Tibial artery (tissue), 4 donors: ENCODE results near the gene NR3C2.

ENCODE experiments used
- DNase-seq, 2 donors: peaks; one replicate each; pipeline ENCODE4 v3.0.0-alpha.2; 2019
- H3K27ac ChIP-seq, 2 donors: fragments of 200-600 bp; sonication (generic) in 1 of 2; 1 replicate in 1 of 2; 2 replicates in 1 of 2; pipeline ENCODE4 v1.5.1; 2018 to 2019; ENCODE audit warnings: mild to moderate bottlenecking in 1 of 2
- H3K27me3 ChIP-seq, 2 donors: fragments of 200-600 bp; sonication (generic) in 1 of 2; one replicate each; pipeline versions ENCODE4 v1.5.1 to v1.6.0; 2016 to 2019
- H3K36me3 ChIP-seq, 3 donors: fragments of 200-600 bp; sonication (generic) in 2 of 3; one replicate each; pipeline ENCODE4 v1.5.1; 2016 to 2019; ENCODE audit warnings: mild to moderate bottlenecking in 2 of 3
- H3K4me1 ChIP-seq, 4 donors: fragments of 200-600 bp; sonication (generic) in 2 of 4; 1 replicate in 3 of 4; 2 replicates in 1 of 4; pipeline ENCODE4 v1.5.1; 2016 to 2019
- H3K4me3 ChIP-seq, 2 donors: fragments of 200-600 bp; sonication (generic) in 1 of 2; 1 replicate in 1 of 2; 2 replicates in 1 of 2; pipeline ENCODE4 v1.5.1; 2018 to 2019; ENCODE audit warnings: mild to moderate bottlenecking in 2 of 2
- H3K9me3 ChIP-seq, 3 donors: fragments of 200-600 bp; sonication (generic) in 1 of 3; one replicate each; pipeline ENCODE4 v1.5.1; 2016 to 2019
- CTCF ChIP-seq, 2 experiments: fragments of 200-600 bp in 1 of 2; fragments of 450-650 bp in 1 of 2; IDR thresholded peaks; one replicate each; pipeline ENCODE4 v1.5.1; 2017 to 2019; ENCODE audit warnings: antibody characterized with exemption in 2 of 2, mild to moderate bottlenecking in 1 of 2, moderate library complexity in 1 of 2
- intact Hi-C: fragments of 100-400 bp; cut with DNase I; formaldehyde crosslinking; loops from one replicate; pipeline ENCODE4 v1.15.0; 2023; ENCODE audit warnings: low total_unique reads

The NR3C2 gene

GRCh38 chr4:148445860-148446330, 3.7 kb upstream of the NR3C2 start:
- Histone ChIP-seq H3K27me3 (no peaks in the 10 kb centered on the region), H3K36me3 (no peaks in the 10 kb centered on the region), H3K27ac (peak overlapping the region; percentile 83 to 95), H3K4me3 (peak overlapping the region; percentile 97 to 98), H3K9me3 (no peaks in the 10 kb centered on the region), H3K4me1 (peaks cover 0 to 18% (median 11%) of the 10 kb centered on the region in 4 donors)
- TF ChIP-seq CTCF (IDR thresholded peaks at IDR 0.05), result no peak
- intact Hi-C loops, result no loop called here
- no peak for DNase-seq

GRCh38 chr4:148445071-148445859, 3.1 kb upstream of the NR3C2 start:
- Histone ChIP-seq H3K9me3 (no peaks in the 10 kb centered on the region), H3K4me1 (peaks cover 0 to 23% (median 14%) of the 10 kb centered on the region in 4 donors), H3K36me3 (no peaks in the 10 kb centered on the region), H3K27me3 (no peaks in the 10 kb centered on the region), H3K27ac (peak overlapping the region; percentile 83 to 95), H3K4me3 (peak overlapping the region; percentile 97 to 98)
- DNase-seq, result peak; percentile 44 to 82
- no peak for TF ChIP-seq CTCF (IDR thresholded peaks at IDR 0.05)
- intact Hi-C loops, result no loop called here

- H3K9me3 ChIP-seq, result no peaks in the 10 kb centered on the region
- intact Hi-C loops, result no loop called here
- peak overlapping the region; percentile 83 to 95 for H3K27ac ChIP-seq
- H3K4me1 ChIP-seq, result peaks cover 0 to 29% (median 16%) of the 10 kb centered on the region in 4 donors
- DNase-seq, result peak; percentile 40 to 68
- peak overlapping the region; percentile 97 to 98 for H3K4me3 ChIP-seq
- no peak for TF ChIP-seq CTCF (IDR thresholded peaks at IDR 0.05)
- no peaks in the 10 kb centered on the region for H3K36me3 ChIP-seq
- H3K27me3 ChIP-seq, result no peaks in the 10 kb centered on the region
Measured at GRCh38 chr4:148444296-148445070, 2.3 kb upstream of the NR3C2 start.

GRCh38 chr4:148443512-148444295, 1.5 kb upstream of the NR3C2 start:
- Histone ChIP-seq H3K27me3 (no peaks in the 10 kb centered on the region), H3K4me1 (peaks cover 0 to 36% (median 18%) of the 10 kb centered on the region in 4 donors), H3K36me3 (no peaks in the 10 kb centered on the region), H3K4me3 (peak overlapping the region; percentile 97 to 98), H3K9me3 (no peaks in the 10 kb centered on the region), H3K27ac (peak overlapping the region; percentile 83 to 95)
- no peak for TF ChIP-seq CTCF (IDR thresholded peaks at IDR 0.05)
- intact Hi-C loops, result no loop called here
- peak; percentile 48 to 73 for DNase-seq

- Histone ChIP-seq H3K27me3 (no peaks in the 10 kb centered on the region), H3K4me1 (peaks cover 0 to 36% (median 18%) of the 10 kb centered on the region in 4 donors), H3K4me3 (peak overlapping the region; percentile 97 to 98), H3K36me3 (no peaks in the 10 kb centered on the region), H3K9me3 (no peaks in the 10 kb centered on the region), H3K27ac (peak overlapping the region; percentile 83 to 95)
- DNase-seq, result peak in 1 of 2 donors; percentile 30
- TF ChIP-seq CTCF (IDR thresholded peaks at IDR 0.05), result no peak
- intact Hi-C loops, result no loop called here
Measured at GRCh38 chr4:148442832-148443511, 758 bp upstream of the NR3C2 start.
